Measurements from ENCODE around the gene BNIP1. TPM values are rescaled to one million over a fixed set of nuclear protein-coding genes. Genes with fewer than 3 reads are reported as not detected.
"Not testable (repeated sequence)": the region's sequence is repeated elsewhere in the genome, so short reads cannot be mapped to it uniquely, and the experiment has no call there.

Gene BNIP1
- total RNA-seq, 1 donor from 2014 or later: 8.4 TPM

GRCh38 chr5:173108914-173109313, 35.4 kb upstream of the BNIP1 start:
- ATAC-seq (peak; percentile 81 to 92), DNase-seq (no peak)
- Histone ChIP-seq H3K36me3 (peaks cover 56% of the 10 kb centered on the region), H3K9me3 (no peaks in the 10 kb centered on the region), H3K27me3 (ENCODE audit: low read depth) (no peaks in the 10 kb centered on the region), H3K4me1 (no peaks in the 10 kb centered on the region), H3K4me3 (no peak overlapping the region), H3K27ac (no peak overlapping the region)
- no peak for TF ChIP-seq CTCF (IDR thresholded peaks at IDR 0.05)
- intact Hi-C loops (cut with DNase I): no loop called here

- no peak overlapping the region for H3K27ac ChIP-seq
- intact Hi-C loops (cut with DNase I): no loop called here
- H3K4me3 ChIP-seq: no peak overlapping the region
- DNase-seq (no peak), ATAC-seq (no peak)
- TF ChIP-seq CTCF (IDR thresholded peaks at IDR 0.05): no peak
- no peaks in the 10 kb centered on the region for H3K27me3 ChIP-seq (ENCODE audit: low read depth)
- no peaks in the 10 kb centered on the region for H3K9me3 ChIP-seq
- no peaks in the 10 kb centered on the region for H3K4me1 ChIP-seq
- H3K36me3 ChIP-seq: peaks cover 79% of the 10 kb centered on the region
Observed at GRCh38 chr5:173114536-173114935, 29.8 kb upstream of the BNIP1 start.

GRCh38 chr5:173119719-173120118, 24.6 kb upstream of the BNIP1 start:
- H3K27ac ChIP-seq: no peak overlapping the region
- H3K27me3 ChIP-seq (ENCODE audit: low read depth): no peaks in the 10 kb centered on the region
- intact Hi-C loops (cut with DNase I): no loop called here
- peaks cover 63% of the 10 kb centered on the region for H3K36me3 ChIP-seq
- H3K4me1 ChIP-seq: no peaks in the 10 kb centered on the region
- H3K9me3 ChIP-seq: peaks cover 7% of the 10 kb centered on the region
- H3K4me3 ChIP-seq: no peak overlapping the region
- ATAC-seq (no peak), DNase-seq (no peak)
- no peak for TF ChIP-seq CTCF (IDR thresholded peaks at IDR 0.05)

- H3K9me3 ChIP-seq: peaks cover 7% of the 10 kb centered on the region
- peaks cover 71% of the 10 kb centered on the region for H3K36me3 ChIP-seq
- H3K4me3 ChIP-seq: no peak overlapping the region
- ATAC-seq: no peak
- no peak overlapping the region for H3K27ac ChIP-seq
- no peaks in the 10 kb centered on the region for H3K27me3 ChIP-seq (ENCODE audit: low read depth)
- TF ChIP-seq CTCF (IDR thresholded peaks at IDR 0.05): no peak
- intact Hi-C loops (cut with DNase I): no loop called here
- DNase-seq: no peak
- H3K4me1 ChIP-seq: no peaks in the 10 kb centered on the region
Observed at GRCh38 chr5:173123416-173123815, 20.9 kb upstream of the BNIP1 start.

- intact Hi-C loops (cut with DNase I); H3K4me3 ChIP-seq; DNase-seq; H3K27ac ChIP-seq; H3K4me1 ChIP-seq; ATAC-seq; H3K27me3 ChIP-seq (ENCODE audit: low read depth); H3K9me3 ChIP-seq: not testable (repeated sequence)
- peaks cover 88% of the 10 kb centered on the region for H3K36me3 ChIP-seq
Observed at GRCh38 chr5:173132166-173132565, 12.2 kb upstream of the BNIP1 start.

GRCh38 chr5:173138707-173139106, 5.6 kb upstream of the BNIP1 start:
- H3K9me3 ChIP-seq: no peaks in the 10 kb centered on the region
- no peaks in the 10 kb centered on the region for H3K4me1 ChIP-seq
- no peak for DNase-seq
- no peaks in the 10 kb centered on the region for H3K27me3 ChIP-seq (ENCODE audit: low read depth)
- intact Hi-C loops (cut with DNase I): no loop called here
- H3K36me3 ChIP-seq: peaks cover 47% of the 10 kb centered on the region
- no peak overlapping the region for H3K27ac ChIP-seq
- ATAC-seq: no peak
- no peak for TF ChIP-seq CTCF (IDR thresholded peaks at IDR 0.05)
- H3K4me3 ChIP-seq: no peak overlapping the region
